Choroid plexus epithelial cell (primary cell): ENCODE measurements around the gene PCDHGB6.
"Not testable (repeated sequence)": the region's sequence is repeated elsewhere in the genome, so short reads cannot be mapped to it uniquely, and the experiment has no call there.

ENCODE experiments used
- DNase-seq: peaks from one replicate; pipeline ENCODE4 v3.0.0-alpha.2; 2010; ENCODE audit warnings: low read depth
- H3K4me3 ChIP-seq: 2 replicates; pipeline ENCODE4 v1.5.1; 2011; ENCODE audit warnings: low read depth, mild to moderate bottlenecking, control low read depth, low read length, moderate library complexity
- TF ChIP-seq, protein P1 (sequence below): conservative IDR thresholded peaks from 2 replicates; pipeline ENCODE4 v1.5.1; 2011; ENCODE audit warnings: low read depth, mild to moderate bottlenecking, control low read depth, inconsistent platforms, low read length, moderate library complexity

The PCDHGB6 gene

DNA sequence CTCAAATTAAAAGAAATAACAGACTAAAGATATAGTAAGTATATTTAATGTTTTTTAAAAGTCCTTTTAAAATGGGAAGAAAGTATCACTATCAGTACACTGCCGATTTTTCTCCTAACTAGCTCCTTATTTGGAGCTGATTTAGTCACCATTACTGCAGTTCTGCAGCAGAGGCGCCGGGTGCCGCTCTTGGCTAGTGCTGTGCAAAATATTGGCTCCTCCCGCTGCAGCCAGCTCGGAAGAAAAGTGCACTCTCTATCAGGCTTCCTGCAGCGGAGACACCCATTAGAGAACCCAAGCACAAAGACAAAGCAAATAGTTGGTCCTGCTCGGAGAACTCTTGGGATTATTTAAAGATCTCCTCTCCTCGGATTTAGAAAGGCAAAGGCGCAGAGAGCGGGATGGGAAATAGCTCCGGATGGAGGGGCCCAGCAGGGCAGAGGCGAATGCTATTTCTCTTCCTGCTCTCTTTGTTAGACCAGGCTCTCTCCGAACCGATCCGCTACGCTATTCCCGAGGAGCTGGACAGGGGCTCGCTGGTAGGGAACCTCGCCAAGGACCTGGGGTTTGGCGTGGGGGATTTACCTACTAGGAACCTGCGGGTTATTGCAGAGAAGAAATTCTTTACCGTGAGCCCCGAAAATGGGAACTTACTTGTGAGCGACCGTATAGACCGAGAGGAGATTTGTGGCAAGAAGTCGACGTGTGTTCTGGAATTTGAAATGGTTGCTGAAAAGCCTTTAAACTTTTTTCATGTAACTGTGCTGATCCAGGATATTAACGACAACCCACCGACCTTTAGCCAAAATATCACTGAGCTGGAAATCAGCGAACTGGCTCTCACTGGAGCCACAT is 37.6 kb upstream of the PCDHGB6 start, which contains the start of gene PCDHGB3:
PCDHGB3 (plus strand) TSS at position 249 of the 855 bp plus-strand sequence; CDS start at position 402, 153 bp downstream.
- DNase-seq: peak; percentile 64
- peak within 1 kb of the TSS; percentile 37 for H3K4me3 ChIP-seq
- TF ChIP-seq, protein P1, sequence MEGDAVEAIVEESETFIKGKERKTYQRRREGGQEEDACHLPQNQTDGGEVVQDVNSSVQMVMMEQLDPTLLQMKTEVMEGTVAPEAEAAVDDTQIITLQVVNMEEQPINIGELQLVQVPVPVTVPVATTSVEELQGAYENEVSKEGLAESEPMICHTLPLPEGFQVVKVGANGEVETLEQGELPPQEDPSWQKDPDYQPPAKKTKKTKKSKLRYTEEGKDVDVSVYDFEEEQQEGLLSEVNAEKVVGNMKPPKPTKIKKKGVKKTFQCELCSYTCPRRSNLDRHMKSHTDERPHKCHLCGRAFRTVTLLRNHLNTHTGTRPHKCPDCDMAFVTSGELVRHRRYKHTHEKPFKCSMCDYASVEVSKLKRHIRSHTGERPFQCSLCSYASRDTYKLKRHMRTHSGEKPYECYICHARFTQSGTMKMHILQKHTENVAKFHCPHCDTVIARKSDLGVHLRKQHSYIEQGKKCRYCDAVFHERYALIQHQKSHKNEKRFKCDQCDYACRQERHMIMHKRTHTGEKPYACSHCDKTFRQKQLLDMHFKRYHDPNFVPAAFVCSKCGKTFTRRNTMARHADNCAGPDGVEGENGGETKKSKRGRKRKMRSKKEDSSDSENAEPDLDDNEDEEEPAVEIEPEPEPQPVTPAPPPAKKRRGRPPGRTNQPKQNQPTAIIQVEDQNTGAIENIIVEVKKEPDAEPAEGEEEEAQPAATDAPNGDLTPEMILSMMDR: peak; percentile 59

DNA sequence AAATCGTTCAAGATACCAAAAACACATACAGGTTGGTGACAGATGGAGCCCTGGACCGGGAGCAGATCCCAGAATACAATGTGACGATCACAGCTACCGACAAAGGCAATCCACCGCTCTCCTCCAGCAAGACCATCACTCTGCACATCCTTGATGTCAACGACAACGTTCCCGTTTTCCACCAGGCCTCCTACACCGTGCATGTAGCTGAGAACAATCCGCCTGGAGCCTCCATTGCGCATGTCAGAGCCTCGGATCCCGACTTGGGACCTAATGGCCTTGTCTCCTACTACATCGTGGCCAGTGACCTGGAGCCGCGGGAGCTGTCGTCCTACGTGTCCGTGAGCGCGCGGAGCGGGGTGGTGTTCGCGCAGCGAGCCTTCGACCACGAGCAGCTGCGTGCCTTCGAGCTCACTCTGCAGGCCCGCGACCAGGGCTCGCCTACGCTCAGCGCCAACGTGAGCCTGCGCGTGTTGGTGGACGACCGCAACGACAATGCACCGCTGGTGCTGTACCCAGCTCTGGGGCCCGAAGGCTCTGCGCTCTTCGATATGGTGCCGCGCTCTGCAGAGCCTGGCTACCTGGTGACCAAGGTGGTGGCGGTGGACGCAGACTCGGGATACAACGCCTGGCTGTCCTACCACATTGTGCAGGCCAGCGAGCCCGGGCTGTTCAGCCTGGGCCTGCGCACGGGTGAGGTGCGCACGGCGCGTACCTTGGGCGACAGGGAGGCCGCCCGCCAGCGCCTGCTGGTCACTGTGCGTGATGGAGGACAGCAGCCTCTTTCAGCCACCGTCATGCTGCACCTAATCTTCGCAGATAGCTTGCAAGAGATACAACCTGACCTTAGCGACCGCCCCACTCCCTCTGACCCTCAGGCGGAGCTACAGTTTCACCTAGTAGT is 36.0 kb upstream of the PCDHGB6 start:
- no peak for DNase-seq
- no peak overlapping the region for H3K4me3 ChIP-seq
- TF ChIP-seq, protein P1: no peak

DNA sequence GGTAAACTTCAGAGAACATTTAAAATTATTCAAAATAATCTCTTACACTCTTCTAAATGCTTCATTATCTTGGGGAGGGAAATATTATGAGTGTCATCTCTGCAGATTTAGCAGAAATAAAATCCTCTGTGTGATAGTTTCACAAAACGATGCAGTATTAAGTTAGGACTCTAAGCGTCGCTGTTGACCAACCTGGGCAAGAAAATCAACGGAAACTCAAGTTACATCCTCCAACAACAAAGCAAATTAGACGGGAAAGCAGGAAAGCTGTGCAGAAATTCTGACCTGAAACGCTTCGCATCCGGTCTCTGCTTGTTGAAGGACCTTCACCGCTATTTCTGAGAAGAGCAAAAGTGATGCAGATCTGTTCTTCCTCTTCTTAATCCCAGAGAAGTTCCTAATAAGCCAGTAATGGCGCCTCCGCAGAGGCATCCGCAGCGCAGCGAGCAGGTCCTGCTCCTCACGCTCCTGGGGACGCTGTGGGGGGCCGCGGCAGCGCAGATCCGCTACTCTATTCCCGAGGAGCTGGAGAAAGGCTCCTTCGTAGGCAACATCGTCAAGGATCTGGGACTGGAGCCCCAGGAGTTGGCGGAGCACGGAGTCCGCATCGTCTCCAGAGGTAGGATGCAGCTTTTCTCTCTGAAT is 34.0 kb upstream of the PCDHGB6 start, which contains the start of gene PCDHGA6:
PCDHGA6 (plus strand) TSS at position 219 of the 645 bp plus-strand sequence; CDS start at position 412, 193 bp downstream.
- peak within 1 kb of the TSS; percentile 32 for H3K4me3 ChIP-seq
- TF ChIP-seq, protein P1: peak; percentile 58
- DNase-seq: peak; percentile 50

DNA sequence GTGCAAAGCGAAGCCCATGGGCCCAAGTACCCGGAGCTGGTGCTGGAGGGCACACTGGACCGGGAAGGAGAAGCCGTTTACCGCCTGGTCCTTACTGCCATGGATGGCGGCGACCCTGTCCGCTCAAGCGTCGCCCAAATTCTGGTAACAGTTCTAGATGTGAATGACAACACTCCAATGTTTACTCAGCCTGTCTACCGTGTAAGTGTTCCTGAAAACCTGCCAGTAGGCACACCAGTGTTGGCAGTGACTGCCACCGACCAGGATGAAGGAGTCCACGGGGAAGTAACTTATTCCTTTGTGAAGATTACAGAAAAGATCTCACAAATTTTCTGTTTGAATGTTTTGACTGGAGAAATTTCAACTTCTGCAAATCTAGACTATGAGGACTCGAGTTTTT is 33.2 kb upstream of the PCDHGB6 start:
- H3K4me3 ChIP-seq: no peak overlapping the region
- TF ChIP-seq, protein P1: no peak
- no peak for DNase-seq

DNA sequence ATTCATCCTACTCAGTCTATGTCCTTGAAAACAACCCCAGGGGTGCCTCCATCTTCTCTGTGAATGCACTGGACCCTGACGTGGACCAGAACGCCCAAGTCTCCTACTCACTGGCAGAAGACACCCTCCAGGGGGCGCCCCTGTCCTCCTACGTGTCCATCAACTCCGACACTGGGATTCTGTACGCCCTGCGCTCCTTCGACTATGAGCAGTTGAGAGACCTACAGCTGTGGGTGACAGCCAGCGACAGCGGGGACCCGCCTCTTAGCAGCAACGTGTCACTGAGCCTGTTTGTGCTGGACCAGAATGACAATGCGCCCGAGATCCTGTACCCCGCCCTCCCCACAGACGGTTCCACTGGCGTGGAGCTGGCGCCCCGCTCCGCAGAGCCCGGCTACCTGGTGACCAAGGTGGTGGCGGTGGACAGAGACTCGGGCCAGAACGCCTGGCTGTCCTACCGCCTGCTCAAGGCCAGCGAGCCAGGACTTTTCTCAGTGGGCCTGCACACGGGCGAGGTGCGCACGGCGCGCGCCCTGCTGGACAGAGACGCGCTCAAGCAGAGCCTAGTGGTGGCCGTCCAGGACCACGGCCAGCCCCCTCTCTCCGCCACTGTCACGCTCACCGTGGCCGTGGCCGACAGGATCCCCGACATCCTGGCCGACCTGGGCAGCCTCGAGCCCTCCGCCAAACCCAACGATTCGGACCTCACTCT is 32.2 kb upstream of the PCDHGB6 start:
- H3K4me3 ChIP-seq, DNase-seq: not testable (repeated sequence)

DNA sequence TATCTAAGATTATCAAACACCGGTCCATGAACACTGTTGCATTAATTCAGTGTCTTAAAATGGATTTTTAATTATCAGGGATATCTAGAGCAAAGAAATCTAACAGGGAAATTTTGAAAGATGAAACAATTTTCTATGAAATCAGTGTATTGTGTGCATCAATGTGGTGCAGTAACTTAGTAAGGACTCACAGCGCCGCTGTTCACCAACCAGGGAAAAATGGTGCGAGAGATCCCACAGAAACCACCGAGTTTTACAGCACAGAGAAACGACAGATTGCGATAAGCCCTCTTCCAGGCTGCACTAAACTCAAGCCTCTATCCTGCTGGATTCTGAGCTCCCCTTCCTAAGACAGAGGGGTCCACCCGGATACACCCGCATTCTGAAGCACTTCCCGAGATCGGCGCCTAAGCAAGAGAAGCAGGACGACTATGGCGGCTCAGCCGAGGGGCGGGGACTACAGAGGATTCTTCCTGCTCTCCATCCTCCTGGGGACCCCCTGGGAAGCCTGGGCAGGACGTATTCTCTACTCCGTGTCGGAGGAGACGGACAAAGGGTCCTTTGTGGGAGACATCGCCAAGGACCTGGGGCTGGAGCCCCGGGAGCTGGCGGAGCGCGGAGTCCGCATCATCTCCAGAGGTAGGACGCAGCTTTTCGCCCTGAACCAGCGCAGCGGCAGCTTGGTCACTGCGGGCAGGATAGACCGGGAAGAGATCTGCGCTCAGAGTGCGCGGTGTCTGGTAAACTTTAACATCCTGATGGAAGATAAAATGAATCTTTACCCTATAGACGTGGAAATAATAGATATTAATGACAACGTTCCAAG is 25.1 kb upstream of the PCDHGB6 start, which contains the start of gene PCDHGA7:
PCDHGA7 (plus strand) TSS at position 274 of the 826 bp plus-strand sequence; CDS start at position 432, 158 bp downstream.
- TF ChIP-seq, protein P1: peak; percentile 41
- DNase-seq: peak; percentile 40
- H3K4me3 ChIP-seq: peak within 1 kb of the TSS; percentile 45
